Stimulated activated naive CD4-positive, alpha-beta T cell (primary cell): ENCODE measurements around the gene FAM200C.

Experiments
- DNase-seq, 6 experiments: peaks; one replicate each; lab custom pipeline; 2025; lab: John Stamatoyannopoulos, UW

The FAM200C gene

GRCh38 chr5:160419458-160420330 is 19.8 kb upstream of the FAM200C start:
- no peak for DNase-seq

- peak; percentile 83 to 92 (median 88) for DNase-seq
These were observed 19.0 kb upstream of the FAM200C start, which contains the start of gene SLU7 for GRCh38 chr5:160418561-160419457. SLU7 (minus strand) TSS chr5:160419081; CDS start chr5:160415294, 3,787 bp downstream.

GRCh38 chr5:160398806-160399205 is 1.0 kb downstream of the FAM200C start:
- no peak for DNase-seq

GRCh38 chr5:160397492-160397891 is 2.4 kb downstream of the FAM200C start:
- no peak for DNase-seq

GRCh38 chr5:160395111-160395510 is 4.7 kb downstream of the FAM200C start:
- no peak for DNase-seq

- peak in 2 of 6 experiments; percentile 9 to 15 for DNase-seq
These were observed 8.8 kb downstream of the FAM200C start for GRCh38 chr5:160390787-160391696.

GRCh38 chr5:160387445-160387844 is 12.4 kb downstream of the FAM200C start:
- DNase-seq, result no peak

- DNase-seq, result no peak
These were observed 14.4 kb downstream of the FAM200C start for GRCh38 chr5:160385496-160385895.

GRCh38 chr5:160384681-160385080 is 15.2 kb downstream of the FAM200C start:
- DNase-seq, result no peak

- DNase-seq, result no peak
These were observed 17.5 kb downstream of the FAM200C start for GRCh38 chr5:160382346-160382745.

GRCh38 chr5:160380041-160380440 is 19.8 kb downstream of the FAM200C start:
- DNase-seq, result no peak

GRCh38 chr5:160379511-160379910 is 20.3 kb downstream of the FAM200C start:
- no peak for DNase-seq

- no peak for DNase-seq
These were observed 21.5 kb downstream of the FAM200C start for GRCh38 chr5:160378330-160378729.

- DNase-seq, result no peak
These were observed 22.2 kb downstream of the FAM200C start for GRCh38 chr5:160377651-160378050.

- DNase-seq, result no peak
These were observed 23.4 kb downstream of the FAM200C start for GRCh38 chr5:160376416-160376815.

- DNase-seq, result no peak
These were observed 24.2 kb downstream of the FAM200C start for GRCh38 chr5:160375701-160376100.

- no peak for DNase-seq
These were observed 24.7 kb downstream of the FAM200C start for GRCh38 chr5:160375166-160375565.

- DNase-seq, result no peak
These were observed 28.6 kb downstream of the FAM200C start for GRCh38 chr5:160371294-160371693.

GRCh38 chr5:160370713-160371034 is 29.2 kb downstream of the FAM200C start:
- DNase-seq, result no peak

- DNase-seq, result no peak
These were observed 29.7 kb downstream of the FAM200C start, which contains the start of gene C1QTNF2 for GRCh38 chr5:160369990-160370712. C1QTNF2 (minus strand) TSS chr5:160370626; CDS start chr5:160355011, 15,615 bp downstream.

GRCh38 chr5:160367885-160368284 is 32.0 kb downstream of the FAM200C start:
- no peak for DNase-seq
